Retinal pigment epithelial cell (primary cell): Measurements from ENCODE around the gene ALDH9A1.
A peak's percentile ranks its signal among the peaks of the same experiment; 100 is the strongest.
"Not testable (repeated sequence)": the region's sequence is repeated elsewhere in the genome, so short reads cannot be mapped to it uniquely, and the experiment has no call there.

Experiments
- DNase-seq: peaks from one replicate; pipeline ENCODE4 v3.0.0-alpha.2; 2010; ENCODE audit warnings: low read depth
- H3K4me3 ChIP-seq: 2 replicates; pipeline ENCODE4 v1.5.1; 2011; ENCODE audit warnings: mild to moderate bottlenecking, low read length, control low read depth, moderate library complexity
- TF ChIP-seq, protein P1 (sequence below): conservative IDR thresholded peaks from 2 replicates; pipeline ENCODE4 v1.5.1; 2011; ENCODE audit warnings: low read depth, low read length, control low read depth, inconsistent platforms

Gene ALDH9A1

DNA sequence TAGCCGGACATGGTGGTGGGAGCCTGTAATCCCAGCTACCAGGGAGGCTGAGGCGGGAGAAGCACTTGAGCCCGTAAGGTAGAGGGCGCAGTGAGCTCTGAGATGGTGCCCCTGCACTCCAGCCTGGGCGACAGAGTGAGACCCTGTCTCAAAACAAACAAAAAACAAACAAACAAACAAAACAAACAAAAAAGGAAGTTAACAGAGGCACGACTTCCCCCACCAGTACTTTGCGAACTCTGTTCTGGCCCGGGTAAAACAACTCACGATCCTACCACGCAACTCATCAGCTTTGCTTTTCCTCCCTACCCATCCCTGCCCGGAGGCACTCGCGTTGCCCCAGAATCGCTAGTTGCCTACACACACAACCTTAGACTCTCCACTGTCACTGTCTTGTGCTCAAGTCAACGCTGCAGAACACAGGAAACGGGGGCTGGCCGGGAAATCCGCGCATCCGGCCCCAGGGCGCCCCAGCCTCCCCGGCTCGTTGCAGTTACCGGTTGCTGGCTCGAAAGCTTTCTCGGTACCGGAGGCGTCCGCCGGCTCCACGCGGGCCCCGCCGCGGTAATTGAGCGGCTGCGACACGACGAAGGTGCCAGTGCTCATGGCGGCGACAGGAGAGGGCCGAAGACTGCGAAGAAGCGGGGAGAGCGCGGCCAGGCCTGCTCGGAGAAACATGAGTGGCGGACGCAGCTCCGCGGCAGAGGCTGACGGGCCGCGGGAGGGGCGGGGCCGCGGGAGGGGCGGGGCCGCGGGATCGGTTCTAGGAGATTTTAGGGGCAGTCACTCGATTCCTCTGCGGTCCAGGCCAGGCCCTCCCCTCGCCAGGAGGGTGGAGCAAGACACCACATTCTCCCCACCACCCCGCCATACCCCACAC, at the start of gene ALDH9A1:
ALDH9A1 (minus strand) TSS at position 682 of the 880 bp plus-strand sequence; CDS start at position 678, 4 bp downstream.
- TF ChIP-seq, protein P1, sequence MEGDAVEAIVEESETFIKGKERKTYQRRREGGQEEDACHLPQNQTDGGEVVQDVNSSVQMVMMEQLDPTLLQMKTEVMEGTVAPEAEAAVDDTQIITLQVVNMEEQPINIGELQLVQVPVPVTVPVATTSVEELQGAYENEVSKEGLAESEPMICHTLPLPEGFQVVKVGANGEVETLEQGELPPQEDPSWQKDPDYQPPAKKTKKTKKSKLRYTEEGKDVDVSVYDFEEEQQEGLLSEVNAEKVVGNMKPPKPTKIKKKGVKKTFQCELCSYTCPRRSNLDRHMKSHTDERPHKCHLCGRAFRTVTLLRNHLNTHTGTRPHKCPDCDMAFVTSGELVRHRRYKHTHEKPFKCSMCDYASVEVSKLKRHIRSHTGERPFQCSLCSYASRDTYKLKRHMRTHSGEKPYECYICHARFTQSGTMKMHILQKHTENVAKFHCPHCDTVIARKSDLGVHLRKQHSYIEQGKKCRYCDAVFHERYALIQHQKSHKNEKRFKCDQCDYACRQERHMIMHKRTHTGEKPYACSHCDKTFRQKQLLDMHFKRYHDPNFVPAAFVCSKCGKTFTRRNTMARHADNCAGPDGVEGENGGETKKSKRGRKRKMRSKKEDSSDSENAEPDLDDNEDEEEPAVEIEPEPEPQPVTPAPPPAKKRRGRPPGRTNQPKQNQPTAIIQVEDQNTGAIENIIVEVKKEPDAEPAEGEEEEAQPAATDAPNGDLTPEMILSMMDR, result peak; percentile 45
- peak within 1 kb of the TSS; percentile 95 for H3K4me3 ChIP-seq
- DNase-seq, result peak; percentile 4

DNA sequence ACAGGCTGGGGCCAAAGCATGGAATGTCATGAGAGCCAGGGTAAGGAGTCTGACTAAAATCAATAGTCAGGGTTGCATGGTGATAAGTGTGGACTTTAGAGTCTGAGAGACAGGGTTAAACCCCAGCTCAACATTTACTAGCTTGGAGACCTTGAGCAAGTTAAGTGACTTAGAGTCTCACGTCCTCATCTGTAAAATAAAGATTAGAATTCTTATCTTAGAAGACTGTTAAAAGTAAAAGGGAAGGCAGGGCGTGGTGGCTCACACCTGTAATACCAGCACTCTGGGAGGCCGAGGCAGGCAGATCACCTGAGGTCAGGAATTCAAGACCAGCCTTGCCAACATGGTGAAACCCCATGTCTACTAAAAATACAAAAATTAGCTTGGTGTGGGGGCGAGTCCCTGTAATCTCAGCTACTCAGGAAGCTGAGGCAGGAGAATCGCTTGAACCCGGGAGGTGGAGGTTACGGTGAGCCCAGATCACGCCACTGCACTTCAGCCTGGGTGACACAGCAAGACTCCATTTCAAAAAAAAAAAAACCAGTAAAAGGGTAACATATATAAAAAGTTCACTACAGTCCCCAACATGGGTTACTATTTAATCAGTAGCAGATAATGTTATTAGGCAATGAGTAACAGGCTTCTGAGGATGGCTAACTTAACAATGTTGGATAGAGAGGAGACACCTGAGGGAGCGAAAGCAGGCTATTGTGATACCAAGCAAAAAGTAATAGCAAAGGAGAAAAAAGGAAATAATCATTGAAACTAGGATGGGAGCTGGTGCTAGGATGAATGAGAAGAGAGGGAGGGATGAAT, 49.5 kb upstream of the ALDH9A1 start:
- H3K4me3 ChIP-seq, result no peak overlapping the region
- TF ChIP-seq, protein P1, result no peak
- no peak for DNase-seq

DNA sequence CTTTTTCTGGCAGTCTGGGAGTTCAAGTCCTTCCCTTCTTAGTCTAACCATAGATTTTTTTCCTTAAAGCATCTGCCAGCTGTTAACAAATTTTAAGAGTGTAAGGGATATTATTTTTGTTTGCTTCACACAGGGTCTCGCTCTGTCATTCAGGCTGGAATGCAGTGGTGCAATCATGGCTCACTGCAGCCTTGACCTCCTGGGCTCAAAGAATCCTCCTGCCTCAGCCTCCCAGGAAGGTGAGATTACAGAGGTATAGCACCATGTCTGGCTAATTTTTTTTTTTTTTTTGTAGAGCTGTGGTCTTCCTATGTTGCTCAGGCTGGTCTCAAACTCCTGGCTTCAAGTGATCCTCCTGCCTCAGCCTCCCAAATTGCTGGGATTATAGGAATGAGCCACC, 46.6 kb upstream of the ALDH9A1 start:
- H3K4me3 ChIP-seq, DNase-seq: not testable (repeated sequence)

DNA sequence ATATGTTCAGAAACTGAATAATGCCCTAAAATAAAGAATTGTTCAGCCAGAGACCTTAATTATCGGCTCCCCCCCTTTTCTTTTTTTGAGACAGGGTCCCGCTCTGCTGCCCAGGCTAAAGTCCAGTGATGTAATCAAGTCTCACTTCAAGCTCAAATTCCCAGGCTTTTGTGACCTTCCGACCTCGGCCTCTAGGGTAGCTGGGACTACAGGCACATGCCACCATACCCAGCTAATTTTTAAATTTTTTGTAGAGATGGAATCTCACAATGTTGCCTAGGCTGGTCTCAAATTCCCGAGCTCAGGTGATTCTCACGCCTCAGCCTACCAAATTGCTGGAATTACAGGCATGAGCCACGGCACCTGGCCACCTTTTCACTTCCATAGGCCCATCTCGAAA, 43.8 kb upstream of the ALDH9A1 start:
- H3K4me3 ChIP-seq, result no peak overlapping the region
- TF ChIP-seq, protein P1, result no peak
- DNase-seq, result no peak

DNA sequence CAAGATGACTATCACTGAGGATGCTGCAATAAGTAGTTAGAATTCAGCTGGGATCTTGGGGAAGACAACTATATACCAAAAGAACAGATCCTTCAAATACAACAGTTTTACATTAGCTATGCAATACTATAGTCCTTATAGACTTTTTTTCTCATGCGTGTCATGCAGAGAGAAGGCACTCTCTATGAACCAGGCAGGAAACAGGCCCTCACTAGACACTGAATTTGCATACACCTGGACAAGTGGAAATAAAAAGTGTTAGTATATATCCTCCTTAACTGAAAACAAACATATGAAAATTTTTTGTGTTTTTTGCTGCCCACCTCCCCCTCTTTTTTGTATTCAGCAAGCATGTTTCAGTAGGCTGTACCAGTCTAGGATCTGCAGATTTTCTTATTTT, 40.4 kb upstream of the ALDH9A1 start:
- TF ChIP-seq, protein P1, result no peak
- no peak for DNase-seq
- no peak overlapping the region for H3K4me3 ChIP-seq

DNA sequence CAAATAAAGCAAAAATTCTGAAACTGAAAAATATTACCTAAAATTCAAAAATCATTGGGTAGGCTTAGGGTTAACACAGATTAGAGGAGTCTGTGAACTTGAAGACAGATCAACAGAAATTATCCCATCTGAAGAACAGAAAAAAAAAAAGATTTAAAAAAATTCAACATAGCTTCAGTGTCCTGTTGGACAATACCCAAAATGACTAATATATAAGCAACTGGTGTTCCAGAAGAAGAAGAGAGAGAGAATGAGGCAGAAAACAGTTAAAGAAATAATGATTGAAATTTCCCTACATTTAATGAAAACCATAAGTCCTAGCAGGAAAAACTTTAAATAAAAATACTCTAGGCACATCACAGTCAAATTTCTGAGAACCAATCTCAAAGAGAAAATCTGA, 38.8 kb upstream of the ALDH9A1 start:
- no peak for DNase-seq
- no peak overlapping the region for H3K4me3 ChIP-seq
- TF ChIP-seq, protein P1, result no peak

DNA sequence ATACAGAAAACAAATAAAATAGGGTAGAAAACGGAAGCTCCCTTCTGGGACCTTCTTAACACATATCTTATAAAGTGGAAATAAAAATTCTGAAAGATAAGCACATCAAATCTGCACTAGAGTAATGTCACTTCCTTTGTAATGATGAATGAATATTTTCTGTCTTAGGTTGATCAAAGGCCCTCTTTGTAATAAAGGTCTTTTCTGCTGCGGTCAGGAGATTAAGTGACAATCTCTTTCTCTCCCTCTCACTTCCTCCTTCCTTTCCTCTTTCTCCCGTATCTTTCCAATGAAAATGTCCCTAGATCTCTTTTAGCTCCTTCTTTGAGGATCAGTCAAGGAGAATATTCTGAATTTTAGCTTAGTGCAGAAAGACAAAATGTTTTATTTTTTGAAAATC, 36.5 kb upstream of the ALDH9A1 start:
- DNase-seq, result no peak
- TF ChIP-seq, protein P1, result no peak
- no peak overlapping the region for H3K4me3 ChIP-seq
